HG03432 (cell line): ENCODE data around the gene CUBN.
"Not testable (repeated sequence)": the region's sequence is repeated elsewhere in the genome, so short reads cannot be mapped to it uniquely, and the experiment has no call there.

Experiments used
- ATAC-seq: cut with Tn5 transposase; IDR thresholded peaks from one replicate; pipeline ENCODE4 v1.9.1; 2021; ENCODE audit warnings: mild to moderate bottlenecking, moderate library complexity; ENCODE audit not compliant: unreplicated experiment

Gene CUBN

GRCh38 chr10:17141504-17142229 lies 12.1 kb upstream of the CUBN start:
- no peak for ATAC-seq

- ATAC-seq = no peak
Measured at GRCh38 chr10:17140386-17140761, 10.8 kb upstream of the CUBN start.

GRCh38 chr10:17138460-17139042 lies 8.9 kb upstream of the CUBN start:
- ATAC-seq = no peak

DNA sequence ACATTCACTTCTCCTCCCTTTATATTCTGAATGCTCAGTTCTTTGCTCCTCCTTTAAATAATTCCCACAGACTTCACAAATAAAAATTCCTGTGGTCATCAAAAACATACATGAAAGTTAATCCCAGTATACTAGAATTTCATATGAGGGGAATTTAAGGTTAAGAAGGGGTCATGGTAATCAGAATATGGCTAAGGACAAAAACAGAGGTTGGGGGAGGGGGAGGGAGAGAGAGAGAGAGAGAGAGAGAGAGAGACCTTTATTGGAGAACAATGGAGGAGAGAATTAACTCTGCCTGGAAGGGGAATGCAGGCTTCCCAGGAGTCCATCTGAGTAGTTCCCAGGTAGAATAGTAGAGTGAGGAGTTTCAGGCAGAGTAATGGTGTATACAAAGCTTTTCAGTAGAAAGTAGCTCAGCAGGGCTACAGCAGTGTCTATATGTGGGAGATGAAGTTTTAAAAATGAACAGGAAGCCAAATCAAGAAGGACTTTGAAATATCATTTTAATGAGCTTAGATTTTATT lies 5.2 kb upstream of the CUBN start:
- ATAC-seq = no peak

- no peak for ATAC-seq
Measured at GRCh38 chr10:17134282-17134681, 4.7 kb upstream of the CUBN start.

DNA sequence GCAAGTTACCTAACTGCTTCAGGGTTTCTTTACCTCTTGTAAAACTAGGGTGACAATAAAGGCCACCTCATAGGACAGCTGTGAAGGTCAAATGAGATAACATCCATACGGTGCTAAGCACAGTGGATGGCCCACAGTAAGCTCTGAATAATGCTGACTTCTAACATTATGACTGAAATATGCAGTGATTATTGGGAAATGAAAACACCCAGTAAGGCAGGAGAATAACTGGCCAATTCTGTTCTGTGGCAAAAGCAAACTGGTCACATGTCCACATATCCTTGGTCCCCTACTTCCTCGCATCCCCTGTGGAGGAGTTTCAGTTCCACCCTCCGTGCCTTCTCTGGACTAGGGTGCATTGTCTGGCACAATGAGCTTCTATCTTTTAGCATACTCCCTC lies 1.4 kb downstream of the CUBN start:
- ATAC-seq = no peak

DNA sequence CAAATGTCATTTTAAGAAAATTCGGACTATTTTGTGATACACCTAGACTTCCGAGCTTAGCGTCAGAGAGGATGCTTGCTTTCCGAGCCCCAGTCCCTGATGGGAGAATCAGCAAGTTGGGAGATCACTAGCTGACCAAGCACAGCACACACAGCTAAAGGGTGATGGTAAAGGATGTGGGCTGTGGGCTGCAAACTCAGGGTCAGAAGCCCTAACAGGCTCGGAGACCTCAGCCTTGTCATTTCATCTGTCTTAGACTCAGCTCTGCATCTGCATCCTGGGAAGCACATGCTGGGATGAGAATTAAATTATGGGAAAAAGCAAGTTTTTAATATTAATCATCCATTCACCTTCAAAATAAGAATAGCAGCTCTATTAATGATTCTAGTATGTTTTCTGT lies 3.3 kb downstream of the CUBN start:
- ATAC-seq = no peak

DNA sequence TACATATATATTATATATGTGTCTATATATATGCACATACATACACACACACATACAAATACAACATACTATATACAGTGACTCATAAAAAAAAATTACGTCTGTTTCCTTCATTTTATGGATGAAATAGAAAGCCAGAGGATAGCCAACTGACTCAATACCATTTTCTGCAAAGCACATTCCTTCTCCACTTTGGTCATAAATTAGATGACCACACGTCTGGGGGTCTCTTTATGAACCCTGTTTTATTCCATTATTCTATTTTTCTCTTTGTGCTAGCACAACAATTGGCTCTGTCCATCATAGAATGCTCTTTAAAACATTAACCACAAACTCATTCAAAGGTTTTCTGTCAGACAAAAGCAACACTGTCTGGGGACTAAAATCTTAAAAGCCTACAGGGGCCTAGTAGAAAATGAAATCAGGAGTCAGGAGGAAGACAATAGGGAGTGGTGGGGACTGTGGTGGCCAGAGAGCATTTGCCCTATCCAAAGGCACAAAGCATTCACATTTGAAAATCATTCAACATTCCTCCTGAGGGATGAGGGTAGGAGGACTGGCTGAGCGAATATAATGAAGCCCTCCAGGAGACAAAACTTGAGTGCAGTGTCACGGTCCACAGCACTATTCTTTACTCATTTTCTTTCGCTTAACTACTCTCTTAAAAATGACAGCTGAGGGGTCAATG lies 4.3 kb downstream of the CUBN start:
- no peak for ATAC-seq

- no peak for ATAC-seq
Measured at GRCh38 chr10:17123961-17124360, 5.7 kb downstream of the CUBN start.

- ATAC-seq = no peak
Measured at GRCh38 chr10:17122726-17123661, 6.6 kb downstream of the CUBN start.

DNA sequence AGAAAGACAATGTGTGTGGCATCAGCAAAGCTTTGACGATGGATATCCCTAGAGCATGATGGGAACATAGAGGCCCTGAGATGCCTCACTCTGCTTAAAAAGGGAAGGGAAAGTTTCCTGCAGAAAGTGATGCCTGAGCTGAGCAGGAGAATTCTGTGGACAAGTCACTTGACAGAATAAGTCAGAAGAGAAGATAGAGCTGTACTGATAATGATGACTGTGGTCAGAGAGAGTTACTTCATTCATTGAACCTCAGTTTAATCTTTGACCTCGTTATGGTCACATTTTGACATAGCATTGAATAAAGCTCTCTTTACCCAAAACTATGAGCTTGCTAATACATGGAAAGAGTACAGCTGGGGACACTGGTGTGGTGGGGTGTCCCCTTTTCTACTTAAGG lies 7.6 kb downstream of the CUBN start:
- ATAC-seq = no peak

GRCh38 chr10:17120694-17121093 lies 8.9 kb downstream of the CUBN start:
- no peak for ATAC-seq

DNA sequence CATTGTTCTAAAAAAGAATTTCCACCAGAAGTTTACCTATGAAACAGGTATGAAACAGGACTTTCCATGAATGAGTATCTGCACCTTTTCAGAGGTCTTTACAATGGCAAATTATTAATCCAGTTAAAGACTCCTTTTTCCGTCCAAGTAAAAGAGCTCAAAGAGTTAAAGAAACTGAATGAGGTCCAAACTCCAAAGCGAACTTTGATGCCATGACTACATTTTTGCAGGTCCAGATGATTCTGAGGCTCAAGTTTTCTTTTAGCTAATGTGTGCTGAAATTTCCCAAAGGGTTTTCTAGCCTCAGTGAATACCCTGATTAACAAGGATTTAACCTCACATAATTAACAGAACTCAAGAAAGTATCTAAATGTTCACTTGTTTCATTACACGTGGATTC lies 9.8 kb downstream of the CUBN start:
- ATAC-seq = no peak

- no peak for ATAC-seq
Measured at GRCh38 chr10:17116193-17116592, 13.4 kb downstream of the CUBN start.

DNA sequence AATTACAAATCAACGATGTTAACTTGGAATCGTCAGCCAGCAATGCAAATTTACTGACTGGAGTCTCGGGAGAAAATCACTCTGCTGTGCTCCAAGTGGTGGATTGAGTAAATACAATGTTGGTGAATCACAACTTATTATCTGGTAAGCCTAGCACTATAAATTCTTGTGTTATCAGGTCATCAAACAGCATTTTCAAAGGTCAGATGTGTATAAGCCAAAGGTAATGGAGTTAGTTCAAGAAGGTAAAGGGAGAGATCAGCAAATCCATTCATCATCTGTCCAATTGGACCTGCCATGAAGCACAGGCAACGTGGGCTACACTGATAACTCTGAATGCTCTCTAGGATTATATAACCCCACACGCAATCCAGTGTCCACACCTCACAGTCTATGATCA lies 13.9 kb downstream of the CUBN start:
- no peak for ATAC-seq

GRCh38 chr10:17114878-17115444 lies 14.7 kb downstream of the CUBN start:
- ATAC-seq = not testable (repeated sequence)

DNA sequence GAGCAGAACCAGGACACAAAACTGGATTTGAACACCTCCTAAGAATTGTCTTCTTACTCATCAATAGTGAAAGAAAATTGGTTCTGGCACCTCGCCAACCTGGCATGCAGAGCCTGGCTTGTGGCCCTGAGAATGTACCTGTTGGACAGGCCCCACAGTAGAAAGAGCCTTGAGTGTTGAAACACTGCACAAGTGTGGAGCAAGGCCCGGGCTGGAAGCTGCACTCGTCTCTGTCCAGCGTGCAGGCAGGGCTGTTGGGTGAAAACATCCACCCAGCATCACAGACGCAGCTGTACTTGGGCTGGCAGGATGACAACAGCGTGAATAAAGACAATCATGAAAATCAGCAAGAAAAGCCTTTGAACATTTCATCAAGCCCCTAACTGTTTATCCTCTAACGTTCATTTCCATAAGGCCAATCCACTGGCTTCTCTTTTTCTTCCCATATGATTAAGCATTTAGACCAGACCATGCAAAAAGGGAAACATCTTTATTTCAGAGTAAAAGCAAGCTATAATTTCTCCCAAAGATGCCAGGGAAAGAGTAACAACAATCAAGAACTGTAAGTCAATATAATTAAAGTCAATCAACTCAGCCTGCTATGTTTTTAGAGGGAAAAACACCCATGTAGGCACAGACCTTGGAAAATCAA lies 15.6 kb downstream of the CUBN start:
- ATAC-seq = no peak

GRCh38 chr10:17113346-17113745 lies 16.3 kb downstream of the CUBN start:
- ATAC-seq = no peak

GRCh38 chr10:17112566-17112965 lies 17.0 kb downstream of the CUBN start:
- no peak for ATAC-seq
